ENCODE results near the gene NUDT3.

Gene NUDT3

GRCh38 chr6:34391473-34391785, 1.0 kb downstream of the NUDT3 start:
- DNase-seq (ENCODE audit: extremely low read depth, insufficient read length) = no peak
- Histone ChIP-seq H3K27me3 (replicated peaks; ENCODE audit: control insufficient read depth, insufficient read depth, low read length) (no peaks in the 10 kb centered on the region), H3K36me3 (ENCODE audit: control insufficient read depth, insufficient read depth, low read length) (no peaks in the 10 kb centered on the region), H3K4me3 (replicated peaks; ENCODE audit: low read depth, low read length) (peak overlapping the region; percentile 94)
- TF ChIP-seq, protein P1, sequence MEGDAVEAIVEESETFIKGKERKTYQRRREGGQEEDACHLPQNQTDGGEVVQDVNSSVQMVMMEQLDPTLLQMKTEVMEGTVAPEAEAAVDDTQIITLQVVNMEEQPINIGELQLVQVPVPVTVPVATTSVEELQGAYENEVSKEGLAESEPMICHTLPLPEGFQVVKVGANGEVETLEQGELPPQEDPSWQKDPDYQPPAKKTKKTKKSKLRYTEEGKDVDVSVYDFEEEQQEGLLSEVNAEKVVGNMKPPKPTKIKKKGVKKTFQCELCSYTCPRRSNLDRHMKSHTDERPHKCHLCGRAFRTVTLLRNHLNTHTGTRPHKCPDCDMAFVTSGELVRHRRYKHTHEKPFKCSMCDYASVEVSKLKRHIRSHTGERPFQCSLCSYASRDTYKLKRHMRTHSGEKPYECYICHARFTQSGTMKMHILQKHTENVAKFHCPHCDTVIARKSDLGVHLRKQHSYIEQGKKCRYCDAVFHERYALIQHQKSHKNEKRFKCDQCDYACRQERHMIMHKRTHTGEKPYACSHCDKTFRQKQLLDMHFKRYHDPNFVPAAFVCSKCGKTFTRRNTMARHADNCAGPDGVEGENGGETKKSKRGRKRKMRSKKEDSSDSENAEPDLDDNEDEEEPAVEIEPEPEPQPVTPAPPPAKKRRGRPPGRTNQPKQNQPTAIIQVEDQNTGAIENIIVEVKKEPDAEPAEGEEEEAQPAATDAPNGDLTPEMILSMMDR (IDR thresholded peaks at IDR 0.05; ENCODE audit: insufficient read depth, low read length, poor library complexity, severe bottlenecking) = no peak

- TF ChIP-seq, protein P1 (IDR thresholded peaks at IDR 0.05; ENCODE audit: insufficient read depth, low read length, poor library complexity, severe bottlenecking) = no peak
- no peak for DNase-seq (ENCODE audit: extremely low read depth, insufficient read length)
Measured at GRCh38 chr6:34390531-34391472, 1.7 kb downstream of the NUDT3 start.

DNA sequence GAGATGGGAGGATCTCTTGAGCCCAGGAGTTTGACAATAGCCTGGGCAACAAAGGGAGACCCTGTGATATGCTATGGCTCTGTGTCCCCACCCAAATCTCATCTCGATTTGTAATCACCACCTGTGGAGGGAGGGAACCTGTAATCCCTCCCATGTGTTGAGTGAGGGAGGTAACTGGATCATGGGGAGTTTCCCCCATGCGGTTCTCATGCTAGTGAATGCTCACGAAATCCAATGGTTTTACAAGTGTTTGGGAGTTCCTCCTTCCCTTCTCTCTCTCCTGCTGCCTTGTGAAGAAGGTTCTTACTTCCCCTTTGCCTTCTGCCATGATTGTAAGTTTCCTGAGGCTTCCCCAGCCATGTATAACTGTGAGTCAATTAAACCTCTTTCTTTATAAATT, 3.4 kb downstream of the NUDT3 start:
- no peak for DNase-seq (ENCODE audit: extremely low read depth, insufficient read length)
- H3K36me3 ChIP-seq (ENCODE audit: control insufficient read depth, insufficient read depth, low read length) = no peaks in the 10 kb centered on the region
- TF ChIP-seq, protein P1 (IDR thresholded peaks at IDR 0.05; ENCODE audit: insufficient read depth, low read length, poor library complexity, severe bottlenecking) = no peak
- no peaks in the 10 kb centered on the region for H3K27me3 ChIP-seq (replicated peaks; ENCODE audit: control insufficient read depth, insufficient read depth, low read length)
- no peak overlapping the region for H3K4me3 ChIP-seq (replicated peaks; ENCODE audit: low read depth, low read length)

More at GRCh38 chr6:34390531-34391472, 1.7 kb downstream of the NUDT3 start:
- peak overlapping the region; percentile 94 for H3K4me3 ChIP-seq (replicated peaks; ENCODE audit: low read depth, low read length)
- no peaks in the 10 kb centered on the region for H3K36me3 ChIP-seq (ENCODE audit: control insufficient read depth, insufficient read depth, low read length)
- H3K27me3 ChIP-seq (replicated peaks; ENCODE audit: control insufficient read depth, insufficient read depth, low read length) = no peaks in the 10 kb centered on the region

DNA sequence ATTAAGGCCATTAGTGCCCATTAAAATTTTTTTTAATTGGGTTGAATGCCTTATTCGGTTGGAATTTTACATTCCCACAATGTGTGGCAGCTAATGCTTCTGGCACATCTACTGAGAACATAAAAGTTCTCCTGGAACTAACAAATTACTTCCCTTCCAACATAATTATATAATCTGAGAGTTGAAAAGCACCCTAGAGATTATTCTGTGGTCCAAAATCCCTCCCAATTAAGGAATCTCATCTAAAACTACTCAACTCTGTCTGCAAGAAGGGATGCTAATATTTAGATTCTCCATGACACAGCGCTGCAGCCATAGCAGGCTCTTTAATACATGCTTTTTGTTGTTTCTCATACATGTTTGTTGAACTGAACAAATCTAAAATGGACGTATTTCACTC, 4.0 kb downstream of the NUDT3 start:
- no peak for DNase-seq (ENCODE audit: extremely low read depth, insufficient read length)
- TF ChIP-seq, protein P1 (IDR thresholded peaks at IDR 0.05; ENCODE audit: insufficient read depth, low read length, poor library complexity, severe bottlenecking) = no peak
- H3K36me3 ChIP-seq (ENCODE audit: control insufficient read depth, insufficient read depth, low read length) = no peaks in the 10 kb centered on the region
- no peaks in the 10 kb centered on the region for H3K27me3 ChIP-seq (replicated peaks; ENCODE audit: control insufficient read depth, insufficient read depth, low read length)
- H3K4me3 ChIP-seq (replicated peaks; ENCODE audit: low read depth, low read length) = no peak overlapping the region

DNA sequence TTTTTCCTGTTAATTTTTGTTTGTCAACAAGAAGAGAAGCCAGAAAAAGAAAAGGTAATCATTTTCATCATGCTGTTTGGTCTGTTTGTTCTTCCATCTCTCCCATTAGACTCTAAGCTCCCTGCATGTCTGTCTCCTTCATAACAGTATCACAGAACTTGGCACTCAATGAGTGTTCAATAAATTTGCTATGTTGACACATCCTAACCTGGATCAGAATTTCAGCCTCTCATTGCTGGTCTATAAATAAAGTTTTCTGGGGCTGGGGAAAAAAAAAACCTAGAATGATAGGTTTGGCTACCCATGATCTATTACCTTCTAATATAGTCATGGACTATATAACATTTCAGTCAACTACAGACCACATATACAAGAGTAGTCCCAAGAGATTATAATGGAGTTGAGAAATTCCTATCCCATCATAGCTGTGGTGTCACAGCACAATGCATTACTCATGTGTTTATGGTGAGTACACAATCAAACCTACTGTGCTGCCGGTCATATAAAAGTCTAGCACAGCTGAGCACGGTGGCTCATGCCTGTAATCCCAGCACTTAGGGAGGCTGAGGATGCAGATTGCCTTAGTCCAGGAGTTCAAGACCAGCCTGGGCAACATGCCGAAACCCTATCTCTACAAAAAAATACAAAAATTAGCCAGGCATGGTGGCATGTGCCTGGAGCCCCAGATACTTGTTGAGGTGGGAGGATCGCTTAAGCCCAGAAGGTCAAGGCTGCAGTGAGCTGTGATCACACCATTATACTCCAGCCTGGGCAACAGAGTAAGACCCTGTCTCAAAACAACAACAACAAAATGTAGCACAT, 5.9 kb downstream of the NUDT3 start:
- Histone ChIP-seq H3K4me3 (replicated peaks; ENCODE audit: low read depth, low read length) (no peak overlapping the region), H3K36me3 (ENCODE audit: control insufficient read depth, insufficient read depth, low read length) (no peaks in the 10 kb centered on the region; the same call in 1 of the 2 replicates), H3K27me3 (replicated peaks; ENCODE audit: control insufficient read depth, insufficient read depth, low read length) (no peaks in the 10 kb centered on the region)
- DNase-seq (ENCODE audit: extremely low read depth, insufficient read length) = no peak
- TF ChIP-seq, protein P1 (IDR thresholded peaks at IDR 0.05; ENCODE audit: insufficient read depth, low read length, poor library complexity, severe bottlenecking) = no peak
